ENCODE results near the gene ZNF592. TPM values are rescaled to one million over a fixed set of nuclear protein-coding genes. Genes with fewer than 3 reads are reported as not detected.

The ZNF592 gene
- total RNA-seq, 1 donor = 11.2 TPM

DNA sequence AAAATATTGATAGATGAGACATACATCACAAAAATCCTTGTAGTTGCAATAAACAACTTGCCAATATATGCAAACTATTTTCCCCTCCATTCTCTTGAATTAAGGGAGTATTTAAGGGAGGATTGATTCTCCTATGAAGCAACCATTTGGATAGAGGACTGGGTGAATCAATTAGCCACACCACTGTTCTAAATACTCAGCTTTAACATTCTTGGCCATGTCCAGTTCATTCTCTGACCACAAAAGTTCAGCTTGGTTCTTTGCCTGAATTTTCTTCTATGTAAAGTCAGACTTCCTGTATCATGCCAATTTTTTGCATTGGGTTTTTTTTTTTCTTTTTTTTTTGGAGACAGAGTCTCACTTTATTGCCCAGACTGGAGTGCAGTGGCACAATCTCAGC lies 16.6 kb upstream of the ZNF592 start:
- TF ChIP-seq, protein P1, sequence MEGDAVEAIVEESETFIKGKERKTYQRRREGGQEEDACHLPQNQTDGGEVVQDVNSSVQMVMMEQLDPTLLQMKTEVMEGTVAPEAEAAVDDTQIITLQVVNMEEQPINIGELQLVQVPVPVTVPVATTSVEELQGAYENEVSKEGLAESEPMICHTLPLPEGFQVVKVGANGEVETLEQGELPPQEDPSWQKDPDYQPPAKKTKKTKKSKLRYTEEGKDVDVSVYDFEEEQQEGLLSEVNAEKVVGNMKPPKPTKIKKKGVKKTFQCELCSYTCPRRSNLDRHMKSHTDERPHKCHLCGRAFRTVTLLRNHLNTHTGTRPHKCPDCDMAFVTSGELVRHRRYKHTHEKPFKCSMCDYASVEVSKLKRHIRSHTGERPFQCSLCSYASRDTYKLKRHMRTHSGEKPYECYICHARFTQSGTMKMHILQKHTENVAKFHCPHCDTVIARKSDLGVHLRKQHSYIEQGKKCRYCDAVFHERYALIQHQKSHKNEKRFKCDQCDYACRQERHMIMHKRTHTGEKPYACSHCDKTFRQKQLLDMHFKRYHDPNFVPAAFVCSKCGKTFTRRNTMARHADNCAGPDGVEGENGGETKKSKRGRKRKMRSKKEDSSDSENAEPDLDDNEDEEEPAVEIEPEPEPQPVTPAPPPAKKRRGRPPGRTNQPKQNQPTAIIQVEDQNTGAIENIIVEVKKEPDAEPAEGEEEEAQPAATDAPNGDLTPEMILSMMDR (IDR thresholded peaks at IDR 0.05; ENCODE audit: insufficient read depth, low read depth, low read length) = no peak
- no peak overlapping the region for H3K4me3 ChIP-seq (ENCODE audit: low read depth, low read length)
- DNase-seq (ENCODE audit: low read depth) = peak; percentile 30

DNA sequence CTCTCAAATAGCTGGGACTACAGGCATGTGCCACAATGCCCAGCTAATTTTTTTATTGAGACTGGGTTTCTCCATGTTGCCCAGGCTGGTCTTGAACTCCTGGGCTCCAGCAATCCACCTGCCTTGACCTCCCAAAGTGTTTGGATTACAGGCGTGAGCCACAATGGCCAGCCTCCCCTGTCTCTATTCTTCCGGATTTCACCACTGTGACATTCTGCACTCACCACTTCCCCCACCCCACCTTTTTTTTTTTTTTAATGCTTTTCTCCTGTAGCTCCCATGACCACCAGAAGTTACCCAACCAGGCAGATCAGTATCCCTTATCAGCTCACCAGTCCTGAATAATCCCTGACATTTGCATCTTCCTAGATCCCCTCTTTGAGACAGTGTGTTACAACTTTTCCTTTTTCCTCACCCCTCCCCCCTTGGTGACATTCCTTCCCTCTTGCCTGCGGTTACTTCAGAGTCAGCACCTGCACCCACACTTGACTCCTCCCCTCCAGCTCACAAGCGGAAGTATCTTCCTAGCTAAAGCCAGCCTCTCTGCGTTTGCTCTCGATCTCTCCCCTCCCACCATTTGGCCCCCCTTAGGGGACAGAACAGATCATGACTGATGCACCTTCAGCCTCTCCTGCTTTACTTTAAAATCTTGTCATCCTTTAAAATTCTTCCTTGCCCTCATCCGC lies 13.5 kb upstream of the ZNF592 start:
- DNase-seq (ENCODE audit: low read depth) = peak; percentile 68

DNA sequence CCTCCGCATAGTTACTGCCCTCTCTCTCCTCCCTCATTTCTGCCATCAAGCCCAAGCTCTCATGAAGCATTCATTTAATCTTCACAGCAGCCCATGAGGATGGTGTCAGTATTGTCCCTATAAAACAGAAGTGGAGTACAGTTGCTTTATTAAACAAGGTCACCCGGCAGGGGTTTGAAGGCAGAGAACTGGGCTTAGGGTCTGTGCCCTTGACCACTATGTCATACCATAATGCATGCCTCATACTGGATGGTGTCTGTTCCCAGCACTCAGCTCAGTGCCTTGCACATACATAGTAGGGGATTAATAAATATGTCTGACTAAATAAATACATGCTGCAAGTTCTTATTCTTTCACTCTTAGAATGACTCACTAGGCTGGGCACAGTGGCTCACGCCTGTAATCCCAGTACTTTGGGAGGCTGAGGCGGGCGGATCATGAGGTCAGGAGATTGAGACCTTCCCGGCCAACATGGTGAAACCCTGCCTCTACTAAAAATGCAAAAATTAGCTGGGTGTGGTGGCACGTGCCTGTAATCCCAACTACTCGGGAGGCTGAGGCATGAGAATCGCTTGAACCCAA lies 12.8 kb upstream of the ZNF592 start:
- peak overlapping the region; percentile 29 for H3K4me3 ChIP-seq (ENCODE audit: low read depth, low read length)
- peak; percentile 82 for DNase-seq (ENCODE audit: low read depth)

More for the DNA sequence above, 13.5 kb upstream of the ZNF592 start:
- TF ChIP-seq, protein P1 (IDR thresholded peaks at IDR 0.05; ENCODE audit: insufficient read depth, low read depth, low read length) = no peak
- peak overlapping the region; percentile 29 for H3K4me3 ChIP-seq (ENCODE audit: low read depth, low read length)

DNA sequence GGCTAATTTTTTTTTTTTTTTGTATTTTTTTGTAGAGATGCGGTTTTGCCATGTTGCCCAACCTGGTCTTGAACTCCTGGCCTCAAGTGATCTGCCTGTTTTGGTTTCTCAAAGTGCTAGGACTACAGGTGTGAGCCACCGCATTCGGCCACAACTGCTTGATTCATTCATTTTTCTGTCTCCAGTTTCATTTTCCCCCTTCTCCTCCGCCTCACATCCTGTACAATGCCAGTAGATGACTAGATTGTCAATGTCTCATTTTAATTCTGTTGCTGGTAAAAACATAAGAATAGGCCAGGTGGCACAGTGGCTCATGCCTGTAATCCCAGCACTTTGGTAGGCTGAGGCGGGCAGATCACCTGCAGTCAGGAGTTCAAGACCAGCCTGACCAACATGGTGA lies 12.0 kb upstream of the ZNF592 start:
- H3K4me3 ChIP-seq (ENCODE audit: low read depth, low read length) = no peak overlapping the region
- TF ChIP-seq, protein P1 (IDR thresholded peaks at IDR 0.05; ENCODE audit: insufficient read depth, low read depth, low read length) = no peak
- DNase-seq (ENCODE audit: low read depth) = no peak

DNA sequence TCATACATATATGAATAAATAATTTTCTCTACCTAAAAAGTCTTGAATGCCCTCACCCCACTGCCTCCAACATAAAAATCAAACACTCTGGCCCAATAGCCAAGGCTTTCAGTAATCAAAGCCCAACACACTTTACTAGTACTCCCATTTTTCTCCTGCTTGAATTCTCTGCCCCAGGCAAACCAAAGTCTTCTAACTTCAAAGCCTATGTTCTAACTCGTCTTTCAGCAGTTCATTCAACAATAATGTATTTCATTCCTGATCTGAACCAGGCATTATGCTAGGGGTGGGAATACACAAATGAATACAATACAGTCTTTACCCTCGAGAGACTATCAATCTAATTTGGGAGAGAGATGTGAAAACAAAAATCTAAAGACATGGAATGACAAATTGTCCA lies 11.4 kb upstream of the ZNF592 start:
- DNase-seq (ENCODE audit: low read depth) = no peak
- H3K4me3 ChIP-seq (ENCODE audit: low read depth, low read length) = no peak overlapping the region
- TF ChIP-seq, protein P1 (IDR thresholded peaks at IDR 0.05; ENCODE audit: insufficient read depth, low read depth, low read length) = no peak

DNA sequence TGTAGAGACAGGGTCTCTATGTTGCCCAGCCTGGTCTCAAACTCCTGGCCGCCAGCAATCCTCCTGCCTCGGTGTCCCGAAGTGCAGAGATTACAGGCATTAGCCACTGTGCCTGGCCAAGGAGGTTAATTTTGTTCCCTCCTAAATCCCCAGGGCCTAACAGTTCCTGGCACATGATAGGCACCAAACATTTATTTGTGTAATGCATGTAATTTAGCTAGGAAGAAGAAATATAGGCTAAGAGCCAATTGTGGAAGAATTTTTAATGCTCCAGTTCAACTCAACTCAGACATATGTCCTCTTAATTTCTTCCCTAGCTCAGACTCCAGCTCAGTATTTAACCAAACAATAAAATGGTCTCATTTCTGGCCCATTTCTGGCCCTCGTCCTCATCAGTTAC lies 7.7 kb upstream of the ZNF592 start:
- no peak overlapping the region for H3K4me3 ChIP-seq (ENCODE audit: low read depth, low read length)
- no peak for DNase-seq (ENCODE audit: low read depth)
- TF ChIP-seq, protein P1 (IDR thresholded peaks at IDR 0.05; ENCODE audit: insufficient read depth, low read depth, low read length) = no peak

DNA sequence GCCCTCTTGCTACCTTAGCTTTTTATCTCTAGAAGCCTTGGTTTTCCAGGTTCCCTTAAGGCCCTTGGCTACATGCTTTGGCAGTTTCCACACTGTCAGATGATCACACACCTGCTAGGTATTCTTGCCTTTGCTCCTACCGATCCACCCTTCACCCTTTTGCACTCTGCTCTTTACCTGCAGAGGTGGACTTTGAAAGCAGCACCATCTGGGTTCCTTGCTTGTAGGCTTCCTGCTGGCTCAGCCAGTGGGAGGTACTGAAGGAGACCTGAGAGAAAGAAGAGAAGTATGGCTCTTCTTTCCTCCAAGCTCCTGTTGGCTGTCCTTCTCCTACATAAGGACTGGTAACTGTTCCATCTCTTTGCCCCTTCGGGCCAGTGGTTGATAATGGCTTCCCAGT lies 7.3 kb upstream of the ZNF592 start:
- H3K4me3 ChIP-seq (ENCODE audit: low read depth, low read length) = no peak overlapping the region
- TF ChIP-seq, protein P1 (IDR thresholded peaks at IDR 0.05; ENCODE audit: insufficient read depth, low read depth, low read length) = no peak
- DNase-seq (ENCODE audit: low read depth) = no peak
